Thyroid gland (tissue), 4 donors: ENCODE data around the gene MDN1.

ENCODE experiments used
- CTCF ChIP-seq, 6 experiments: fragments of 200-600 bp in 3 of 6; fragments of 450-650 bp in 3 of 6; sonication (generic) in 3 of 6; IDR thresholded peaks; one replicate each; pipeline ENCODE4 v1.5.1; 2016 to 2019; ENCODE audit warnings: antibody characterized with exemption in 6 of 6, mild to moderate bottlenecking in 2 of 6, inconsistent platforms in 1 of 6, moderate library complexity in 1 of 6
- POLR2A ChIP-seq, 2 donors: fragments of 450-650 bp; IDR thresholded peaks; one replicate each; pipeline ENCODE4 v1.6.1; 2017; ENCODE audit warnings: antibody characterized with exemption in 2 of 2, mild to moderate bottlenecking in 2 of 2, moderate library complexity in 1 of 2

GRCh38 chr6:89597372-89597771, 222.2 kb downstream of the MDN1 start:
- TF ChIP-seq CTCF (IDR thresholded peaks at IDR 0.05) (no peak), POLR2A (IDR thresholded peaks at IDR 0.05) (no peak)
